GM12878 (cell line): ENCODE results near the gene RAB4B. TPM values are rescaled to one million over a fixed set of nuclear protein-coding genes. Genes with fewer than 3 reads are reported as not detected.

Experiments used
- ATAC-seq: fragments of 200-7000 bp; cut with Tn5 transposase; 3 replicates; pipeline ENCODE4 v1.9.1; 2020; ENCODE audit warnings: mild to moderate bottlenecking, moderate library complexity
- BruUV-seq: library from RNA; stranded (reverse); fragments of 400-500 nt; replicated peaks from 2 replicates; lab custom pipeline; 2021; lab: Mats Ljungman, UMichigan
- CTCF ChIA-PET: fragments of 300-600 bp; sonication (Branson Sonifier 250); formaldehyde crosslinking; extraction: SDS; loops from one replicate; lab custom pipeline; 2021; ENCODE audit warnings: inconsistent platforms; lab: Yijun Ruan, JAX
- POLR2A ChIA-PET: fragments of 350-600 bp; formaldehyde crosslinking; extraction: SDS; loops from one replicate; lab custom pipeline; 2021; ENCODE audit warnings: inconsistent platforms; lab: Charles Lee
- RAD21 ChIA-PET: fragments of 300-600 bp; sonication (Branson Sonifier 250); formaldehyde crosslinking; loops from one replicate; lab custom pipeline; 2023; ENCODE audit warnings: antibody characterized with exemption; ENCODE audit not compliant: unreplicated experiment; lab: Charles Lee
- SMC1A ChIA-PET: fragments of 300-600 bp; sonication (Branson Sonifier 250); formaldehyde crosslinking; loops from one replicate; lab custom pipeline; 2023; ENCODE audit not compliant: unreplicated experiment, uncharacterized antibody; lab: Charles Lee
- DNase-seq: peaks from one replicate; pipeline ENCODE4 v3.0.0-alpha.2; 2011; ENCODE audit warnings: low read depth, low spot score
- FAIRE-seq: peaks from 3 replicates; lab custom pipeline; 2011; peaks lifted over from hg19 to GRCh38; lab: Jason Lieb, UNC
- H2AFZ ChIP-seq: 2 replicates; pipeline ENCODE4 v1.6.0; 2011; ENCODE audit warnings: low read depth, low read length, control low read depth; ENCODE audit not compliant: control insufficient read depth
- H3K27ac ChIP-seq: 2 replicates; pipeline ENCODE4 v1.5.1; 2011; ENCODE audit warnings: control low read depth; ENCODE audit not compliant: control insufficient read depth, insufficient read depth
- H3K27me3 ChIP-seq, 2 experiments: replicated peaks in 1 of 2; 2 replicates each; pipeline versions ENCODE4 v1.6.0 to v1.6.1; 2011; ENCODE audit warnings: low read length in 1 of 2; ENCODE audit not compliant: control insufficient read depth in 2 of 2, insufficient read depth in 2 of 2
- H3K36me3 ChIP-seq, 2 experiments: 2 replicates each; pipeline ENCODE4 v1.5.1; 2011; ENCODE audit warnings: low read length in 1 of 2; ENCODE audit not compliant: control insufficient read depth in 2 of 2, insufficient read depth in 2 of 2
- H3K4me1 ChIP-seq: 2 replicates; pipeline ENCODE4 v1.6.1; 2011; ENCODE audit warnings: mild to moderate bottlenecking, low read length, moderate library complexity, mixed read lengths; ENCODE audit not compliant: control insufficient read depth, insufficient read depth
- H3K4me2 ChIP-seq: 2 replicates; pipeline ENCODE4 v1.6.0; 2011; ENCODE audit warnings: control low read depth; ENCODE audit not compliant: control insufficient read depth, insufficient read depth
- H3K4me3 ChIP-seq: fragments of 200-600 bp; sonication (generic); 2 replicates; pipeline ENCODE4 v1.5.1; 2016
- H3K79me2 ChIP-seq: 2 replicates; pipeline ENCODE4 v1.6.0; 2011; ENCODE audit warnings: low read length; ENCODE audit not compliant: control insufficient read depth, insufficient read depth
- H3K9ac ChIP-seq: 2 replicates; pipeline ENCODE4 v1.8.0; 2011; ENCODE audit warnings: low read length, control low read depth, mixed read lengths; ENCODE audit not compliant: control insufficient read depth, insufficient read depth
- H3K9me3 ChIP-seq: replicated peaks from 3 replicates; pipeline ENCODE4 v1.5.1; 2011; ENCODE audit warnings: mild to moderate bottlenecking, low read length; ENCODE audit not compliant: control insufficient read depth, insufficient read depth
- H4K20me1 ChIP-seq: 2 replicates; pipeline ENCODE4 v1.6.0; 2011; ENCODE audit not compliant: control insufficient read depth, insufficient read depth
- CBFB ChIP-seq: IDR thresholded peaks from 2 replicates; pipeline ENCODE4 v1.6.1; 2016; ENCODE audit warnings: antibody characterized with exemption, low read depth
- E4F1 ChIP-seq: fragments of 450-650 bp; IDR thresholded peaks from 2 replicates; pipeline ENCODE4 v1.6.1; 2018; ENCODE audit warnings: borderline replicate concordance, mild to moderate bottlenecking; ENCODE audit not compliant: partially characterized antibody
- ELK1 ChIP-seq: IDR thresholded peaks from 2 replicates; pipeline ENCODE4 v1.6.1; 2012; ENCODE audit warnings: low read depth, low read length, improper control_type of control experiment
- HCFC1 ChIP-seq: fragments of 150-350 bp; IDR thresholded peaks from 2 replicates; pipeline ENCODE4 v1.6.1; 2014; ENCODE audit warnings: low read length
- NFIC ChIP-seq: IDR thresholded peaks from 2 replicates; pipeline ENCODE4 v1.6.1; 2012; ENCODE audit warnings: low read depth, mild to moderate bottlenecking, inconsistent platforms, low read length, moderate library complexity
- WGBS: methylation state at CpG from one replicate; pipeline ENCODE4 v1.1.6; 2016; ENCODE audit warnings: low lambda C conversion rate; ENCODE audit not compliant: insufficient replicate concordance, insufficient coverage; ENCODE audit errors: missing lambda C conversion rate; 5-methylcytosine and 5-hydroxymethylcytosine counted together
- in situ Hi-C: fragments of 300-500 bp; cut with MboI; formaldehyde crosslinking; loops from 9 replicates; pipeline ENCODE4 v1.14.3; 2018; ENCODE audit warnings: mixed read lengths
- intact Hi-C: fragments of 100-400 bp; cut with micrococcal nuclease; formaldehyde crosslinking; loops from one replicate; pipeline ENCODE4 v1.14.2; 2022; ENCODE audit not compliant: unreplicated experiment
- polyA plus RNA-seq, 11 experiments: library from polyadenylated mRNA; depleted of rRNA in 4 of 11; unstranded in 6 of 11; stranded (reverse) in 5 of 11; fragments of >200 nt; fragmentation: Nextera tagmentation in 4 of 11; fragmentation: Illumina TruSeq in 1 of 11; extraction: Ambion mirVana in 4 of 11; extraction: Trizol in 1 of 11; gene quantifications; 1 replicate in 1 of 11; 2 replicates in 10 of 11; pipeline versions ENCODE4 v1.2.1 to v1.2.3, GENCODE V29; 2011 to 2016; ENCODE audit warnings: inconsistent platforms in 2 of 11, missing spikeins in 2 of 11, low read depth in 1 of 11
- total RNA-seq, 4 experiments: library from RNA; depleted of rRNA in 3 of 4; stranded (reverse); fragments of >200 nt in 3 of 4; fragmentation: Illumina TruSeq in 1 of 4; extraction: Trizol in 1 of 4; gene quantifications; 2 replicates each; pipeline versions ENCODE4 v1.2.1 to v1.2.3, GENCODE V29; 2013 to 2021
- TF ChIP-seq, protein P1 (sequence below): fragments of 450-650 bp; IDR thresholded peaks from 2 replicates; pipeline ENCODE4 v1.6.1; 2017; ENCODE audit warnings: low read depth, mild to moderate bottlenecking, moderate library complexity

Gene RAB4B
- total and polyA plus RNA-seq, 10 of the 15 experiments (the other 5 are each of a cell fraction or from before 2014, with no cell fraction given), result 0.60 to 51.5 (median 27.7) TPM

DNA sequence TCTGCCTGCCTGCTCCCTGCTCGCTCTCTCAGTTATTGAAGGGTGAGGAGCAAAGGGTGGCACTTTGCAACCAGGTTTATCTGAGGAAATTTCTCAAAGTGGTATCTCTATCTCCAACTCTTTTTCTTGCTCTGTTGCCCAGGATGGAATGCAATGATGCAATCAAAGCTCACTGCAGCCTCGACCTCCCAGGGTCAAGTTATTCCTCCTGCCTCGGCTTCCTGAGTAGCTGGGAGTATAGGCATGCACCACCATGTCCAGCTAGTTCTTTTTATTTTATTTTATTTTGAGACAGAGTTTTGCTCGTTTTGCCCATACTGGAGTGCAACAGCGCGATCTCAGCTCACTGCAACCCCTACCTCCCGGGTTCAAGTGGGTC is 32.7 kb upstream of the RAB4B start:
- ChIA-PET RAD21 (interaction anchor here (1.2 to 16.3 kb wide), 5 partner anchors 9 to 82 kb away, joined by 4 to 291 read pairs (median 6); partner anchors contain the start of genes MIA and RAB4B), POLR2A (interaction anchor here (1.2 to 2.1 kb wide), 2 partner anchors 9 to 32 kb away, joined by 4 to 6 read pairs; partner anchors contain the start of gene RAB4B)
- no peak overlapping the region for H3K9ac ChIP-seq
- TF ChIP-seq, protein P1, sequence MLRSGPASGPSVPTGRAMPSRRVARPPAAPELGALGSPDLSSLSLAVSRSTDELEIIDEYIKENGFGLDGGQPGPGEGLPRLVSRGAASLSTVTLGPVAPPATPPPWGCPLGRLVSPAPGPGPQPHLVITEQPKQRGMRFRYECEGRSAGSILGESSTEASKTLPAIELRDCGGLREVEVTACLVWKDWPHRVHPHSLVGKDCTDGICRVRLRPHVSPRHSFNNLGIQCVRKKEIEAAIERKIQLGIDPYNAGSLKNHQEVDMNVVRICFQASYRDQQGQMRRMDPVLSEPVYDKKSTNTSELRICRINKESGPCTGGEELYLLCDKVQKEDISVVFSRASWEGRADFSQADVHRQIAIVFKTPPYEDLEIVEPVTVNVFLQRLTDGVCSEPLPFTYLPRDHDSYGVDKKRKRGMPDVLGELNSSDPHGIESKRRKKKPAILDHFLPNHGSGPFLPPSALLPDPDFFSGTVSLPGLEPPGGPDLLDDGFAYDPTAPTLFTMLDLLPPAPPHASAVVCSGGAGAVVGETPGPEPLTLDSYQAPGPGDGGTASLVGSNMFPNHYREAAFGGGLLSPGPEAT, result no peak
- TF ChIP-seq NFIC (no peak), ELK1 (no peak), CBFB (no peak), HCFC1 (no peak), E4F1 (no peak)
- TF ChIP-seq, all 136 proteins: peak for 0
- DNase-seq, result no peak
- Histone ChIP-seq H2AFZ (no peak overlapping the region), H3K36me3 (no peaks in the 10 kb centered on the region; a peak in 2 of 4 replicates), H3K4me2 (no peak overlapping the region), H3K4me1 (peaks cover 8% of the 10 kb centered on the region), H3K27me3 (no peaks in the 10 kb centered on the region), H3K79me2 (peaks cover 25% of the 10 kb centered on the region), H3K4me3 (no peak overlapping the region), H4K20me1 (no peaks in the 10 kb centered on the region), H3K27ac (no peak overlapping the region), H3K9me3 (no peaks in the 10 kb centered on the region)
- no peak for ATAC-seq
- WGBS, result 79% methylated on average over 7 of the region's 7 CpGs
- ChIA-PET SMC1A (interaction anchor here (0.6 to 2.1 kb wide), 7 partner anchors 23 to 340 kb away, joined by 3 to 7 read pairs (median 4); partner anchors contain the start of genes EGLN2 and RAB4B), CTCF (interaction anchor here (0.7 to 4.5 kb wide), 4 partner anchors 12 to 74 kb away, joined by 3 to 26 read pairs (median 8); no protein-coding TSS in a partner anchor)
- intact Hi-C loops, result no loop called here
- FAIRE-seq, result no peak
- BruUV-seq, result no TSS peak
- in situ Hi-C loops, result no loop called here
